HEK293 (cell line): ENCODE results near the gene FA2H.

ENCODE experiments used
- CTCF ChIA-PET: fragments of 350-600 bp; formaldehyde crosslinking; extraction: SDS; loops from one replicate; lab custom pipeline; 2021; ENCODE audit warnings: antibody characterized with exemption; lab: Yijun Ruan, JAX
- POLR2A ChIA-PET: fragments of 300-600 bp; formaldehyde crosslinking; extraction: SDS; loops from one replicate; lab custom pipeline; 2020; ENCODE audit warnings: antibody characterized with exemption, inconsistent platforms; lab: Yijun Ruan, JAX
- H3K27ac ChIP-seq: fragments of 200-500 bp; sonication (Bioruptor generic); 2 replicates; pipeline ENCODE4 v1.5.1; 2014; ENCODE audit warnings: low read depth, low read length, control low read depth, inconsistent platforms; ENCODE audit errors: extremely low read depth
- H3K36me3 ChIP-seq, 2 experiments: fragments of 200-500 bp in 1 of 2; sonication (Bioruptor generic) in 1 of 2; 1 replicate in 1 of 2; 2 replicates in 1 of 2; pipeline ENCODE4 v1.5.1; 2014 to 2017; ENCODE audit warnings: inconsistent platforms in 2 of 2, low read length in 2 of 2; ENCODE audit not compliant: control insufficient read depth in 2 of 2, insufficient read depth in 1 of 2
- H3K4me1 ChIP-seq: fragments of 200-500 bp; sonication (Bioruptor generic); 2 replicates; pipeline ENCODE4 v1.5.1; 2014; ENCODE audit warnings: mild to moderate bottlenecking, low read length, inconsistent platforms; ENCODE audit not compliant: control insufficient read depth, insufficient read depth
- H3K4me3 ChIP-seq: 2 replicates; pipeline ENCODE4 v1.5.1; 2011; ENCODE audit warnings: low read depth, mild to moderate bottlenecking, control low read depth, low read length, moderate library complexity
- H3K9me3 ChIP-seq: fragments of 200-500 bp; sonication (Bioruptor generic); 2 replicates; pipeline ENCODE4 v1.5.1; 2014; ENCODE audit warnings: low read depth, low read length, inconsistent platforms; ENCODE audit not compliant: control insufficient read depth, insufficient read depth
- KLF8 ChIP-seq: fragments of 450-650 bp; formaldehyde crosslinking; IDR thresholded peaks from 2 replicates; pipeline ENCODE4 v1.5.1; 2016; ENCODE audit warnings: missing biosample characterization, missing genetic modification characterization
- PATZ1 ChIP-seq: fragments of 450-650 bp; formaldehyde crosslinking; IDR thresholded peaks from 2 replicates; pipeline ENCODE4 v1.5.1; 2016; ENCODE audit warnings: missing biosample characterization, missing genetic modification characterization
- PRDM10 ChIP-seq: fragments of 450-650 bp; formaldehyde crosslinking; IDR thresholded peaks from 2 replicates; pipeline ENCODE4 v1.5.1; 2016; ENCODE audit warnings: missing biosample characterization, missing genetic modification characterization
- ZBTB17 ChIP-seq: fragments of 450-650 bp; formaldehyde crosslinking; IDR thresholded peaks from 2 replicates; pipeline ENCODE4 v1.5.1; 2016; ENCODE audit warnings: missing biosample characterization, missing genetic modification characterization
- ZBTB20 ChIP-seq: fragments of 450-650 bp; formaldehyde crosslinking; IDR thresholded peaks from 2 replicates; pipeline ENCODE4 v1.5.1; 2016; ENCODE audit warnings: missing biosample characterization, missing genetic modification characterization
- ZNF211 ChIP-seq: fragments of 450-650 bp; formaldehyde crosslinking; IDR thresholded peaks from 2 replicates; pipeline ENCODE4 v1.5.1; 2016; ENCODE audit warnings: low read depth, missing biosample characterization, missing genetic modification characterization
- ZNF214 ChIP-seq: fragments of 450-650 bp; formaldehyde crosslinking; IDR thresholded peaks from 2 replicates; pipeline ENCODE4 v1.5.1; 2017; ENCODE audit warnings: missing biosample characterization, mild to moderate bottlenecking, missing genetic modification characterization, borderline replicate concordance
- ZNF292 ChIP-seq: fragments of 450-650 bp; formaldehyde crosslinking; IDR thresholded peaks from 2 replicates; pipeline ENCODE4 v1.5.1; 2016; ENCODE audit warnings: low read depth, missing biosample characterization, missing genetic modification characterization, borderline replicate concordance
- ZNF354C ChIP-seq: fragments of 450-650 bp; formaldehyde crosslinking; IDR thresholded peaks from 2 replicates; pipeline ENCODE4 v1.5.1; 2016; ENCODE audit warnings: missing biosample characterization, missing genetic modification characterization, low read depth, borderline replicate concordance
- ZNF423 ChIP-seq: fragments of 450-650 bp; formaldehyde crosslinking; IDR thresholded peaks from 2 replicates; pipeline ENCODE4 v1.5.1; 2016; ENCODE audit warnings: missing biosample characterization, missing genetic modification characterization
- ZNF530 ChIP-seq: fragments of 450-650 bp; formaldehyde crosslinking; IDR thresholded peaks from 2 replicates; pipeline ENCODE4 v1.5.1; 2016; ENCODE audit warnings: low read depth, missing biosample characterization, missing genetic modification characterization
- ZNF571 ChIP-seq: fragments of 450-650 bp; formaldehyde crosslinking; IDR thresholded peaks from 2 replicates; pipeline ENCODE4 v1.5.0; 2017; ENCODE audit warnings: missing biosample characterization, missing genetic modification characterization
- ZNF777 ChIP-seq: fragments of 450-650 bp; formaldehyde crosslinking; IDR thresholded peaks from 2 replicates; pipeline ENCODE4 v1.5.1; 2017; ENCODE audit warnings: missing biosample characterization, missing genetic modification characterization, borderline replicate concordance
- ZNF791 ChIP-seq: fragments of 450-650 bp; formaldehyde crosslinking; IDR thresholded peaks from 2 replicates; pipeline ENCODE4 v1.5.1; 2016; ENCODE audit warnings: missing biosample characterization, missing genetic modification characterization
- ZSCAN18 ChIP-seq: fragments of 450-650 bp; formaldehyde crosslinking; IDR thresholded peaks from 2 replicates; pipeline ENCODE4 v1.5.1; 2016; ENCODE audit warnings: missing biosample characterization, missing genetic modification characterization

Gene FA2H

GRCh38 chr16:74695450-74696422 is 78.9 kb downstream of the FA2H start (continued):
- TF ChIP-seq ZBTB20 (peak; percentile 78), ZNF530 (tag by site-specific recombination) (no peak), PATZ1 (tag by site-specific recombination) (0 out of 2 replicates have a peak, but pooled peaks have one; percentile 30), ZBTB17 (tag by site-specific recombination) (peak; percentile 65), ZNF211 (no peak), ZNF423 (tag by site-specific recombination) (no peak), ZNF777 (tag by site-specific recombination) (no peak)

- ChIA-PET POLR2A (no interaction called here), CTCF (interaction anchor here (1.1 kb wide), 1 partner anchor 10 kb away, joined by 3 read pairs; no protein-coding TSS in a partner anchor)
- Histone ChIP-seq H3K4me1 (no peaks in the 10 kb centered on the region), H3K9me3 (no peaks in the 10 kb centered on the region), H3K27ac (no peak overlapping the region), H3K4me3 (no peak overlapping the region), H3K36me3 (no peaks in the 10 kb centered on the region)
- TF ChIP-seq PRDM10 (tag by site-specific recombination) = no peak
- TF ChIP-seq ZNF214 (tag by site-specific recombination) = no peak
- TF ChIP-seq ZSCAN18 (tag by site-specific recombination) = no peak
- TF ChIP-seq ZNF571 (tag by site-specific recombination) = no peak
- no peak for TF ChIP-seq ZNF791
Observed at GRCh38 chr16:74691093-74691855, 83.3 kb downstream of the FA2H start.

GRCh38 chr16:74682556-74682955 is 92.1 kb downstream of the FA2H start:
- POLR2A ChIA-PET = no interaction called here
- no peak overlapping the region for H3K27ac ChIP-seq
- no peak for TF ChIP-seq ZNF292 (tag by site-specific recombination)
- no peak for TF ChIP-seq KLF8
- TF ChIP-seq ZNF571 (tag by site-specific recombination) = no peak
- TF ChIP-seq ZNF354C (tag by site-specific recombination) = no peak
- TF ChIP-seq, all 188 proteins: peak for 0
- Histone ChIP-seq H3K36me3 (no peaks in the 10 kb centered on the region), H3K4me3 (no peak overlapping the region), H3K4me1 (no peaks in the 10 kb centered on the region), H3K9me3 (no peaks in the 10 kb centered on the region)
- CTCF ChIA-PET = no interaction called here
